ENCODE measurements around the gene IL17F. TPM values are rescaled to one million over a fixed set of nuclear protein-coding genes. Genes with fewer than 3 reads are reported as not detected.

Gene IL17F
- polyA plus RNA-seq, 1 donor from 2014 or later, result not detected

DNA sequence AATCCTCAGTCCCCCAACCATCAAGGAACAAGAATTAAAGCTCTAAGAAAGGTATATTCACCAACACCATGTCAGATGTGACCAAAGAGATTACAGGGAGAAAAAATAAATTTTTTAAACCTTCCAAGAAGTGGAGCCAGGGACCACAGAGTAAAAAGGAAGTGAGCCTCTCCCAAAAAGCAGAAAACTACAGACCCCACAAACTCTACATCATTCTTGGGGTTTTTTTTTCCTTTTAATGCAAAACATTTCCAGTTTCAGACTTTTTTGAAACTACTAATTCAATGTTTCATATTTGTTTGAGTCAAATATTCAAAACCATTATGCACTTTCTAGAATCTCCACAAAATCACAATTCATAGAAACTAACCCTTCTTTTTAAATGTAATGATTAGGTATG, 6.8 kb upstream of the IL17F start:
- Histone ChIP-seq H3K27ac (ENCODE audit: low read length) (no peak overlapping the region), H3K4me3 (ENCODE audit: low read length) (no peak overlapping the region), H4K20me1 (ENCODE audit: insufficient read depth) (no peaks in the 10 kb centered on the region), H3K9me2 (ENCODE audit: insufficient read depth, low read length) (no peaks in the 10 kb centered on the region), H3K27me3 (ENCODE audit: insufficient read depth, low read depth, low read length) (no peaks in the 10 kb centered on the region), H3F3A (ENCODE audit: insufficient read depth, low read length, poor library complexity, severe bottlenecking) (no peaks in the 10 kb centered on the region), H3K9ac (ENCODE audit: low read length) (no peak overlapping the region), H3K9me3 (ENCODE audit: low read length) (no peaks in the 10 kb centered on the region), H3K4me2 (ENCODE audit: low read length) (no peak overlapping the region), H3K36me3 (ENCODE audit: insufficient read depth, low read length) (no peaks in the 10 kb centered on the region), H3K79me2 (replicated peaks; ENCODE audit: insufficient read depth, low read length) (no peaks in the 10 kb centered on the region), H2AFZ (ENCODE audit: low read depth, low read length) (no peak overlapping the region)
- TF ChIP-seq, protein P1, sequence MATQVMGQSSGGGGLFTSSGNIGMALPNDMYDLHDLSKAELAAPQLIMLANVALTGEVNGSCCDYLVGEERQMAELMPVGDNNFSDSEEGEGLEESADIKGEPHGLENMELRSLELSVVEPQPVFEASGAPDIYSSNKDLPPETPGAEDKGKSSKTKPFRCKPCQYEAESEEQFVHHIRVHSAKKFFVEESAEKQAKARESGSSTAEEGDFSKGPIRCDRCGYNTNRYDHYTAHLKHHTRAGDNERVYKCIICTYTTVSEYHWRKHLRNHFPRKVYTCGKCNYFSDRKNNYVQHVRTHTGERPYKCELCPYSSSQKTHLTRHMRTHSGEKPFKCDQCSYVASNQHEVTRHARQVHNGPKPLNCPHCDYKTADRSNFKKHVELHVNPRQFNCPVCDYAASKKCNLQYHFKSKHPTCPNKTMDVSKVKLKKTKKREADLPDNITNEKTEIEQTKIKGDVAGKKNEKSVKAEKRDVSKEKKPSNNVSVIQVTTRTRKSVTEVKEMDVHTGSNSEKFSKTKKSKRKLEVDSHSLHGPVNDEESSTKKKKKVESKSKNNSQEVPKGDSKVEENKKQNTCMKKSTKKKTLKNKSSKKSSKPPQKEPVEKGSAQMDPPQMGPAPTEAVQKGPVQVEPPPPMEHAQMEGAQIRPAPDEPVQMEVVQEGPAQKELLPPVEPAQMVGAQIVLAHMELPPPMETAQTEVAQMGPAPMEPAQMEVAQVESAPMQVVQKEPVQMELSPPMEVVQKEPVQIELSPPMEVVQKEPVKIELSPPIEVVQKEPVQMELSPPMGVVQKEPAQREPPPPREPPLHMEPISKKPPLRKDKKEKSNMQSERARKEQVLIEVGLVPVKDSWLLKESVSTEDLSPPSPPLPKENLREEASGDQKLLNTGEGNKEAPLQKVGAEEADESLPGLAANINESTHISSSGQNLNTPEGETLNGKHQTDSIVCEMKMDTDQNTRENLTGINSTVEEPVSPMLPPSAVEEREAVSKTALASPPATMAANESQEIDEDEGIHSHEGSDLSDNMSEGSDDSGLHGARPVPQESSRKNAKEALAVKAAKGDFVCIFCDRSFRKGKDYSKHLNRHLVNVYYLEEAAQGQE (IDR thresholded peaks at IDR 0.05; ENCODE audit: borderline replicate concordance), result no peak
- no peak for TF ChIP-seq SMC3 (conservative IDR thresholded peaks at IDR 0.05; ENCODE audit: poor library complexity)
- TF ChIP-seq TAF1 (IDR thresholded peaks at IDR 0.05; ENCODE audit: low read depth), result no peak
- TF ChIP-seq POLR2AphosphoS5 (IDR thresholded peaks at IDR 0.05), result no peak
- TF ChIP-seq, protein P2, sequence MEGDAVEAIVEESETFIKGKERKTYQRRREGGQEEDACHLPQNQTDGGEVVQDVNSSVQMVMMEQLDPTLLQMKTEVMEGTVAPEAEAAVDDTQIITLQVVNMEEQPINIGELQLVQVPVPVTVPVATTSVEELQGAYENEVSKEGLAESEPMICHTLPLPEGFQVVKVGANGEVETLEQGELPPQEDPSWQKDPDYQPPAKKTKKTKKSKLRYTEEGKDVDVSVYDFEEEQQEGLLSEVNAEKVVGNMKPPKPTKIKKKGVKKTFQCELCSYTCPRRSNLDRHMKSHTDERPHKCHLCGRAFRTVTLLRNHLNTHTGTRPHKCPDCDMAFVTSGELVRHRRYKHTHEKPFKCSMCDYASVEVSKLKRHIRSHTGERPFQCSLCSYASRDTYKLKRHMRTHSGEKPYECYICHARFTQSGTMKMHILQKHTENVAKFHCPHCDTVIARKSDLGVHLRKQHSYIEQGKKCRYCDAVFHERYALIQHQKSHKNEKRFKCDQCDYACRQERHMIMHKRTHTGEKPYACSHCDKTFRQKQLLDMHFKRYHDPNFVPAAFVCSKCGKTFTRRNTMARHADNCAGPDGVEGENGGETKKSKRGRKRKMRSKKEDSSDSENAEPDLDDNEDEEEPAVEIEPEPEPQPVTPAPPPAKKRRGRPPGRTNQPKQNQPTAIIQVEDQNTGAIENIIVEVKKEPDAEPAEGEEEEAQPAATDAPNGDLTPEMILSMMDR (IDR thresholded peaks at IDR 0.05; ENCODE audit: poor library complexity, severe bottlenecking), result no peak
- TF ChIP-seq EP300 (conservative IDR thresholded peaks at IDR 0.05; ENCODE audit: poor library complexity, severe bottlenecking), result no peak
- no peak for TF ChIP-seq EZH2 (IDR thresholded peaks at IDR 0.05; ENCODE audit: borderline replicate concordance, insufficient read depth, low read length, poor library complexity, severe bottlenecking)
- TF ChIP-seq MXI1 (conservative IDR thresholded peaks at IDR 0.05; ENCODE audit: poor library complexity, severe bottlenecking), result no peak
- no peak for TF ChIP-seq RAD21 (conservative IDR thresholded peaks at IDR 0.05)

DNA sequence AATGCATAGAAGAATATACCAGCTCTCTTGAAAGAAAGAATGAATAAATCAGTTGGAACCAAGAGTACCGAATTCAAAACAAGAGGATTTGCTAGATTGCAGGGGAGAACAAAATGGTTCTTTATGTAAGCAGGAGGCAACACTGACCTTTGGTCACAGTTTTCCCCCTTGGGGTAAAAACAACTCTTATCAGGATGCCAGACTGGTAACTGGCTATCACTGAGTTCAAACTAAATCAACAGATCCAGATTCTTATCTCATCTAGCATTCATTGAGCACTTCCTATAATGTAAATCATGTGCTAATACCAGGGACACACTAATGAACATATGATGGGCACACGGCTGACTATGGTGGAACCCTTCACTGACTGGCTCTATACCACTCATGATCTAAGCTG, 4.8 kb upstream of the IL17F start:
- Histone ChIP-seq H3K4me3 (ENCODE audit: low read length) (no peak overlapping the region), H3K9me2 (ENCODE audit: insufficient read depth, low read length) (no peaks in the 10 kb centered on the region), H3K36me3 (ENCODE audit: insufficient read depth, low read length) (no peaks in the 10 kb centered on the region), H3K9me3 (ENCODE audit: low read length) (no peaks in the 10 kb centered on the region), H2AFZ (ENCODE audit: low read depth, low read length) (no peak overlapping the region), H3K27me3 (ENCODE audit: insufficient read depth, low read depth, low read length) (no peaks in the 10 kb centered on the region), H3K79me2 (replicated peaks; ENCODE audit: insufficient read depth, low read length) (no peaks in the 10 kb centered on the region), H3K27ac (ENCODE audit: low read length) (no peak overlapping the region), H3K4me2 (ENCODE audit: low read length) (no peak overlapping the region), H4K20me1 (ENCODE audit: insufficient read depth) (no peaks in the 10 kb centered on the region), H3K9ac (ENCODE audit: low read length) (no peak overlapping the region), H3F3A (ENCODE audit: insufficient read depth, low read length, poor library complexity, severe bottlenecking) (no peaks in the 10 kb centered on the region)
- no peak for TF ChIP-seq RAD21 (conservative IDR thresholded peaks at IDR 0.05)
- no peak for TF ChIP-seq MXI1 (conservative IDR thresholded peaks at IDR 0.05; ENCODE audit: poor library complexity, severe bottlenecking)
- TF ChIP-seq, protein P1 (IDR thresholded peaks at IDR 0.05; ENCODE audit: borderline replicate concordance), result no peak
- TF ChIP-seq EZH2 (IDR thresholded peaks at IDR 0.05; ENCODE audit: borderline replicate concordance, insufficient read depth, low read length, poor library complexity, severe bottlenecking), result no peak
- no peak for TF ChIP-seq TAF1 (IDR thresholded peaks at IDR 0.05; ENCODE audit: low read depth)

Measured in neural cell (in vitro differentiated cells).